ENCODE results near the gene CACNB2. TPM values are rescaled to one million over a fixed set of nuclear protein-coding genes. Genes with fewer than 3 reads are reported as not detected.

The CACNB2 gene
- total and polyA plus RNA-seq, 2 of the 13 experiments (the other 11 are each of a cell fraction or from before 2014, with no cell fraction given) = not detected

- Histone ChIP-seq H3K4me3 (replicated peaks in 1 of 3; ENCODE audit: insufficient read depth in 1 of 3, low read depth in 2 of 3, low read length in 3 of 3) (no peak overlapping the region), H3K4me2 (ENCODE audit: low read depth, low read length) (no peak overlapping the region), H4K20me1 (ENCODE audit: insufficient read depth, low read length) (no peaks in the 10 kb centered on the region), H2AFZ (ENCODE audit: low read length) (no peak overlapping the region), H3K9me3 (ENCODE audit: low read length) (no peaks in the 10 kb centered on the region), H3K9ac (ENCODE audit: insufficient read depth, low read depth, low read length) (no peak overlapping the region), H3K36me3 (replicated peaks in 1 of 2; ENCODE audit: control insufficient read depth in 1 of 2, insufficient read depth in 2 of 2, low read length in 2 of 2) (no peaks in the 10 kb centered on the region), H3K4me1 (ENCODE audit: insufficient read depth, low read length) (no peaks in the 10 kb centered on the region), H3K27ac (ENCODE audit: extremely low read length, insufficient read depth, low read length) (no peak overlapping the region), H3K79me2 (ENCODE audit: insufficient read depth, low read length) (no peaks in the 10 kb centered on the region), H3K27me3 (ENCODE audit: control insufficient read depth in 1 of 2, insufficient read depth in 2 of 2, low read length in 2 of 2) (peaks cover 0 to under 1% of the 10 kb centered on the region in 2 experiments; a peak in 1 of 5 replicates)
- ATAC-seq (no peak), FAIRE-seq (no peak), DNase-seq (ENCODE audit: low spot score) (no peak)
- CTCF ChIA-PET (ENCODE audit: low intra/inter-chr PET ratio, low total read pairs) = no interaction called here
- TF ChIP-seq REST (IDR thresholded peaks at IDR 0.05; ENCODE audit: borderline replicate concordance in 1 of 2, low read depth in 1 of 2, low read length in 2 of 2) (peak in 1 of 2 experiments; percentile 75; a peak in 3 of 4 replicates), CTCF (CRISPR knock-in tag; IDR thresholded peaks at IDR 0.05) (no peak)
- no TSS peak for BruUV-seq (replicated peaks)
- POLR2A ChIA-PET = no interaction called here
- intact Hi-C loops (cut with micrococcal nuclease; ENCODE audit: unreplicated experiment) = no loop called here
- in situ Hi-C loops (cut with HindIII; ENCODE audit: extremely low pct_ligation_motif_present, low pct_unique_long_range_greater_than_20kb) = no loop called here
- WGBS (ENCODE audit: low lambda C conversion rate) = 19% methylated on average over 2 of the region's 2 CpGs
Measured at GRCh38 chr10:18469125-18469524, 328.9 kb downstream of the CACNB2 start.
